T-helper 2 cell (primary cell): ENCODE data around the gene SMCO2.
A peak's percentile ranks its signal among the peaks of the same experiment; 100 is the strongest.

Experiments
- DNase-seq, 5 experiments: peaks; one replicate each; pipeline versions ENCODE4 v3.0.0 to v3.0.0-alpha.2; 2012 to 2022

SMCO2 gene

DNA sequence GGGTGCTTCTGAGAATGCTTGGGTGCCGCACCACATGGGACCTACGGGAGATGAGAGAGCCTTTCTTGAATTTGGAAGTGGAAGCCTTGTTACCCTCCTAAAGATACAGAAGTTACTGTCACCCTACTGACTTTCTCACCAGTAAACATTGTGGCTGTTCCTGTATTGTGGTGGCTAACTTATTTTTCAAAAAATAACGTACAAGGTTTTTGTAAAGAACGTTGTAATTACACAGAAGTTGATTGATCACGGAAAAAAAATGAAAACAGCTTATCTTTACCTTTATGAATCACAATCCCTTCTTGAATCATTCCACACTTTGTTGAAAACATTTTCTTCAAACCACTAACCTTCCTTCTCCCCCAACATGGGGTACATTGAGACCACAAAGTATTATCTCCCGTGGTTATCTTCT is 55.5 kb downstream of the SMCO2 start:
- peak in 1 of 5 experiments; percentile 93 for DNase-seq

DNA sequence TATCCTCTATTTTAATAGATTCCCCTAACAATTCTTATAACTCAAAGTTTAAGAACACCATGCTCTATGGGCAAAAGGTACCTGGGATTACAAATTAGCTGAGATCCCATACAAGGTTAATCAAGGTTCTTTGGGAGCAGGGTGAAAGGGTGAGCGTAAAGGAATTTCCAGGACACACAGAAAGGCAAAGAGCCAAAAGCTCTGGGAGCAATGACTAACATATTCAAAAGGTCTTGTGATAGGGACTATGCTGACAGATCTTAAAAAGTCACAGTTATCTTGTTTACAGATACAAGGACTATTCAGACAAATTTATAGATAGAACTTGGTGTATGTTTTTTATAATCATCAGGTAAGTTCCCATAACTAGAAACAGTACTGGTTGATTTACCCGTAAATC is 58.0 kb downstream of the SMCO2 start:
- no peak for DNase-seq

DNA sequence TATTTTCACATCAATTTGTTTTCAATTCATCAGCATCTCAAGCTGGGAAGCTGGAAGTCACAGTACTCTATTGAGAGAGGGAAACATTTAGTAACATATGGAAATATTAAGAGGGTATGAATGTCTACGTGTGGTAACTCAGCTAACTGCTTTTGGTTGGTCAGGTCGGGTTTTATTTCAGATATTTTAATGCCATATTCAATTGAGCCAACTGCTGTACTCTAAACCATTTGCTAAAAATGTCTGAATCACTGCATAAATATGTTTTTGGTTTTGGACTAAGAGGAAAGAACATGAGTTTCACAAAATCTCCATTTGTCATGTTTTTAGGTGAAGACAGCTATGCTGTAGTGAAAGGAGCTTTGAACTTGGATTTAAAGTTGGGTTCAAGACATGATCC is 58.6 kb downstream of the SMCO2 start:
- DNase-seq: no peak

DNA sequence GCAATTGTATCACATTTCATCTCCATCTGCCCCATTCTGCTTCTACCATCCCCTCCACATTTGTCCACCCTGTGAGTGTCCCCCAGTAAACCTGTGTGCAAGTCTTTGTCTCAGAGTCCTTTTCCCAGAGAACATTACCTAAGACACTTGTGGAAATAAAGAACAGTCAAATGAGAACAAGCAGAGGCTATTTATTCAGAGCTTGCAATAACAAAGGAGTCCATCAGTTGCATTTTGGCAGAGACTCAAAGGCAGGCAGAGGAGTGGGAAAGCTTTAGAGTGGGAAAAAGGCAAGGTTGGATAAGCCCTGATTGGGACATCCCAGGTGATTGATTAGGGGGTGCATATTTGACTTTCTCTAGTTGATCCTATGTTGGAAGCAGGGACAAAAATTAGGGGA is 59.2 kb downstream of the SMCO2 start:
- no peak for DNase-seq

DNA sequence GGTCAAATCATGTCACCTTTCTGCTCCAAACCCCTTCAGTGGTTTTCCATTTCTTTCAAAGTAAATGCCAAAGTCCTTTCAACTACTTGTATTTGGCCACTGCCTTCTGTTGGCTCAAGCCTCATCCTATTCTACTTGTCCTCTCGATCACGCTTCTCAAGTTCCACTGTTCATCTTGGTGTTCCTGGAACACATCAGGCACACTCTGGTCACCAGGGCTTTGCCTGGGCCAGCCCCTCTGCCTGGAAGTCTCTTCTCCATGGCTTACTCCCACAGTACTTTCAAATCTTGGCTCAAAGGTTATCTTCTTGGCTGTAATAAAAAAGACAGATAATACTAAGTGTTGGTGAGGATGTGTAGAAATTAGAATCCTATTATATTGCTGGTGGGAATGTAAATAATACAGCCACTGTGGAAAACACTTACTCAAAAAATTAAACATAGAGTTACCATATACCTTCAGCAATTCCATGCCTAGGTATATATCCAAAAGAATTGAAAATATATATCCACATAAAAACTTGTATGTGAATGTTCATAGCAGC is 60.2 kb downstream of the SMCO2 start:
- no peak for DNase-seq

DNA sequence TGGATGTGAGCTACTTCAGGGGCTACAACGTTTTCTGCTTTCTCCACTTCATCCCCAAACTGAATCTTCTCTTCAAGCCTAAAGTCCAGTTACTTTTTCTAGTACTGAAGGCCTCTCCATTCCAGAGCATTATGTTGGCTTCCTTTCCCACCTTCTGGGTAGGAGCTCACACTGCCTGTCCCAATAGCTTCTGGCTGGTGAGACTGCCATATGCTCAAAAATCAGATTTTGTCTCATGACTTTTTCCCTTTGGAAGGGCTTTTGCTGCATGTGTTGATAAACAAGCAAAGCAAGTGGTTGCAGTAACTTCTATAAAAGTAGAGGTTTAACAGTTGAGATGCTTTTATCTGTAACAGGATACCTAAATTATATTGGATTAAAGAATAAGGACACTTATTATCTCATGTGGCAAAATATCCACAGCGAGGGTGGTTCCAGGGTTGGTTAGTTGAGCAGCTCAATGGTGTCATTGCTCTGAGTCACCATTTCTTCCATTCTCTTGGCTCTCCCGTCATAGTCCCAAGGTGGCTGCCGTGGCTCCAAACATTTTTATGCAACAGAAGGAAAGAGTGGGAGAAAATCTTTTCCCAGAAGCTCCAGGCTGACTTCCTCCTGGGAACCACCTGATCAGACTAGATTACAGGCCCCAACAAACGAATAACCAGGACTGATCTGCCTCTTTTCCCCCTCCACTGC is 62.3 kb downstream of the SMCO2 start:
- DNase-seq: no peak

DNA sequence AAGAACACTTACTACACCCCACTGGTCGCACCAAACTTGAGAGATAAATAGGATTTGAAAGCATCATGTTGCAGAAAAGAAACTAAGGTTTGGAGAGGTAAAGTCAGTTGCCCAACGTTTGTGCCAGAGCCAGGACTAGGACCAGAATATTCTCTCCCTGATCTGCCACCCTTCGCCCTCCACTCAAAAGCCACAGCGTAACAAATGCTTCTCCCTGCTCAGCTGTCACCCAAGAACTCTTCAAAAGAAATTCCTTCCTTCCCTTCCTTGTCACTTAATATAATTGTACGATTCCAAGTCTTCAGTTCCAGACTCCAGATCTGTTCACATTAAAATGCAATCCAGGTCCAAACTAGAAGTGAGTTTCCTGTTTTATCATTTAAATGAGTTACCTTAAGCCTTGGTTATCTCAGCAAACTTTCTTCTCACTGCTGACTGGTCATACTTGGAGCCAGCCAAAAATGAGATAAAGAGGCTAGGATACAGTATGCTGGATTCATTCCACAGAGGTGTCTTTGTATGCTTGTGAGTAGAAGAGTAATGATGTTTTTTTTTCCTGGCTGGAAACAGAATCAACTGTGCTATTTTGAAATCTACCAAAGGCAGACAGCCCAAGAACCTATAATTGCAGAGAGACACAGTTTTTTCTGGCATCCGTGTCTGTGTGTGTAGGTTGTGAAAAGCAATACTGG is 64.6 kb downstream of the SMCO2 start:
- DNase-seq: no peak

DNA sequence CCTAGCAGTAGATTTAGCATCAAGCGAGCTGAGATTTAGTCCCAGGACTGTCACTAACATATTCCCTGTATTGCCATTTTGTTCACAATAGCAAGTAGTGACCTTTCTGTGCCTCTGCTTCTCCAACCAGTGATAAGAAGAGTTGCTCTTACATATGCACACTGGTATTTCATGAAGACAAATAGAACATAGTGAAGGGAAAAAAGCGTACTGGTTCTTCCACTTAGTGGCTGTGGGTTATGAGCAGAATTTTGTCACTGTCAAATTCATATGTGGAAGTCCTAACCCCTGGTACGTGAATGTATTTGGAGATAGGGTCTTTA is 65.1 kb downstream of the SMCO2 start:
- no peak for DNase-seq

DNA sequence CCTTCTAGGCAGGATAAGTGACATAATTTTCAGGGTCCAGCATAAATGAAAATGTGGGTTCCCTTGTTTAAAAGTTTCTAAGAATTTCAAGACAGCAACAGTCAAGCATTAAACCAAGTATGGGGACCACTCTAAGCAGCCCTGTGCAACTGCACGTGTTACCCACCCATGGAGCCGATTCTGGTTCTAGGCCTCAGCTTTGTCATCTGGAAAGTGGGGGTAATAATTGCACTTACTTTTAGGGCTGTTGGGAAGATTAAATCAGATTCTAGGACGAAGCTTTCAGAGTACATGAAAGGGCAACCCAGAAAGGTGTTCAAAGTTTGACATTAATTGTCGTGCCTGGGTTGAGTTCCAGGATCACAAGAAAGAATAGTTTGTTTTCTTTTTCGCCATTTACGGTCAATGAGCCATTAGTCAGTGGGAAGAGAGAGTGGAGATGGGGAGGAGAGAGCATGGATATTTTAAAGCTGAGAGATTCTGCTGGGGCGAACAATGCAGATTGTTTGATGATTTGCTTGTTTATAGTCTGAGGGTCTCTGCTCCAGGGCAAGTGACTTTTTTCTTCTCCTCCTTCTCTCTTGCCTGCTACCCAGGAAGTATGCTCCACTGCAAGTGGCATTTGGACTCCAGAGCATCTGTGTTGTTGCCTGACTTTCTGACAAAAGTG is 66.8 kb downstream of the SMCO2 start:
- DNase-seq: no peak

DNA sequence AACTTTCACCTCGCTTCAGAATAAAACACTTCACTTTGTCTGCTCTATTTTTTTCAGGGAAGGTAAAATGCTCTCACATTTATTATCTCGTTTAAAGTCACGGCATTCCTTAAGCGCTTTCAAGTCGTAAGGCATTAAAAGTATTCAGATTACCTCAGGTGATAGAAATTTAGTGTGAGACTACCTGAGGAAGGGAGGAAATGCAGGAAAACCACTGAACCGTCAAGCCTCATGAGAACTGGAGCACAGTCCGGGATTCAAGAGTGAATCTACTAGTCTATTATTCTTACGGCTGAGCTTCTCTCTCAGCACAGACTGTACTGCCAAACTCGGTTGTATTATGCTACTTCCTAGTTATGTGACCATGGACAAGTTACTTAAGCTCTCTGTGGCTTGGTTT is 69.1 kb downstream of the SMCO2 start:
- DNase-seq: no peak

DNA sequence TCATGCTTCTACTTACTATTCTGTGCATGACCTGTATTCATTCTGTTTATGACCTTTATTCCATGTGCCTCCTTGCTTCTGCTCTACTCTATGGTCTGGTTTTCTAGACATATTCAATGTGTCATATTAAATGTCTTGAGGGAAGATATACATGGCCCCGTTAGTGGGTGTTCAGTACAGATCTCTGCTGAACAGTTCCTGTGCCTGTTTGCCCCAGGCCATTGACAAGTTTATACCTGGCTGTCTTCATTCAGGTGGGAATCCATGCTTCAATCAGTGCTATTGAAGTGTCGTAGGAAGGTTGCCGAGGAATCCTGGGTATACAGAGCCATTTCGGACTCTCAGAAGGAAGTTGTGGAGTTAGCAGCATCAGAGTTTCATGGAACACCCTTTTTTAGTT is 70.1 kb downstream of the SMCO2 start:
- no peak for DNase-seq

DNA sequence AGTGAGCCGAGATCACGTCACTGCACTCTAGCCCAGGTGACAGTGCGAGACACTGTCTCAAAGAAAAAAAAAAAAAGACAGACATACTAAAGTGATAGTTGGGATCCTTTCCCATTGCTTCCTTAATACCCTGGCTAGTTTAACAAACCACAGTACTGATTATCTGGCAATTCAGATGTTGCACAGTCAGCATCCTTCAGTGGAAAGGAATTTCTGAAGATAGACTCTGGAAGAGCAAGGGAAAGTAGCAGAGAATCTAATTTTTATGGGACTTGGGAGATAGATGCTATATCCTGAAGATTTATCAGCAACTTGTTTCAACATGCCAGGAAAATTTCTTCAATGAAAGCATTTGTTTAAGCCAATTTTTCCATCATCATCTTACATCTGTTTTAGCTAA is 71.0 kb downstream of the SMCO2 start:
- no peak for DNase-seq

DNA sequence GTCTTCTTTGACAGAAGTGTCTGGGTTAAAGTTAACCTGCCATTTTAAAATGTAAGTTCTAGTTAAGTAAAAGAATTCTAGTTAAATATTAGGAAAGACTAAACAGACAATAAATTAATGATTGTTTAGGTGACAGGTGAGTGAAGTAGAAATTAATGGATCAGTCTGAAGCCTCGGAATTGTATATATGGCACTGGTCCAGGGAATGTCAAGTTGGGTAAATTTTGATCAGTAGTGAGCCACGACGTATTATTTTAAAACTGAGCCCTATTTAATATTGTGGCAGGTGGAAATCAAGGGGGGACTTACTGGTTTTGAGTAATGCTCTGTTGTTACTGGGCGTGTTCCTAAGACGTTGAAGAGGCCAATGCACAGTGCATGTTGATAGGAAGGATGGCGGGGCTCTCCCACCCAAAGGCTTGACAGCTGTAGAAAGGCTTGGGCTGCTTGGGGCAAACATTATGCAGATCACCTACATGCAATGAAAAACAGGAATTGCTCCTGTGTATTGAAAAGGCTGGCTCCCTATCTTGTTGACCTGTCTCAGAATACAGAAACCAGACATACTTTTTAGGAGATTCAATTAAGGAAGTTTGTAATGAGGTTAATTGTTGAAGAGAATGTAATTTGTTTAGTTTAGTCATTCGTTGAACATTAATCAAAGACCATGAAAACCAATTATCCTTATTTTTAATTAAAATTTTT is 71.6 kb downstream of the SMCO2 start:
- no peak for DNase-seq

DNA sequence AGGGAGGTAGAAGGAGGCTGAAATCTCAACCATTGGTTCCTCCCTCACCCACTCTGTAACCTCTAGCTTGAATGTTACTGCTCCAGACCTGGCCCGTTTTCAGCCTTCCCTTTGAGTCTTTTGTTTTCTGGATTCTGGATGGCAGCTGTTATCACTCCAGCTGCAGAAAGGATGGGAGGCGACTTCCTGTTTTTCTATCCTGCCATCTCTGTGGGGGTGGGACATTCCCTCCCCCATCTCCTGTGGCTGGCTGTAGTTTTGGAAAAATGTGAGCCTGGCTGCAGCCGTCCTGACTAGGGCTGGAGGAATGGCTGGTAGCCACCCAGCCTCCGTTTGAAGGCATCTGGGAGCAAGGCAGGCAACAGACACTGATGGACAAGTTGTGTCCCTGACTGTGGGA is 74.5 kb downstream of the SMCO2 start:
- DNase-seq: no peak

DNA sequence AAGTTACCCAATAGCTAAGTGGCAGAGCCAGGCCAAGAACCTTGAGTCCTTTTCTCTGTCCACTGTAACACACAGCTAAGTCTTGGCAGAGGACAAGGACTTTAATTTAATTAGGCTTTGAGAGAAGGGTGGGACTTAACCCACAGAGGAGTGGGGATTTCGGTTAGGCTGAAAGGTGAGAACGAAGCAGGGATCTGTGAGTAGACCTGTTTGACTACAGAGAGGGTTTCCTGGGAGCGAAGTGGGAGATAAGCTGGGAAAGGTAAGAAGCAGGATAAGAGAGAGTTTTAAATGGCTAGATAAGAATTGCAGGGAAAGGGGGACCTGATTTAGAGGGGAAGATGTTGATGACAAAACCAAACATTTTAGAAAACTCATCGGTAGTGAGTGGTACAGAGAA is 75.4 kb downstream of the SMCO2 start:
- no peak for DNase-seq

DNA sequence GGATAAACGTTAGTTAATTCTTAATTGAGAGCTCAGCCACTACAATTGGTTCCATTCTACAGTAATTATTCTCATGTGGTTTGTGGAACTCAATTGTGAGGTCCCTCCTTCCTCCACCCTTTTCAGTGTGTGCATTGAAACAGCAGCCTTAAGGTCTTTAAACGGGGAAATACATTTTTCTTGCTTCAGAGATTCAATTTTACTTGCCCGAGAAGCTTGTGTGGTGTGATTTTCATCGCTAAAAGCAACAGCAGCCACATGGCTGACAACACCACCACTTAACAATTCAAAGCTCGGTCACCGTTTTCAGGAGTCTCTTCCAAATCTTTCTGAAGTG is 76.7 kb downstream of the SMCO2 start:
- peak in 1 of 5 experiments; percentile 59 for DNase-seq

DNA sequence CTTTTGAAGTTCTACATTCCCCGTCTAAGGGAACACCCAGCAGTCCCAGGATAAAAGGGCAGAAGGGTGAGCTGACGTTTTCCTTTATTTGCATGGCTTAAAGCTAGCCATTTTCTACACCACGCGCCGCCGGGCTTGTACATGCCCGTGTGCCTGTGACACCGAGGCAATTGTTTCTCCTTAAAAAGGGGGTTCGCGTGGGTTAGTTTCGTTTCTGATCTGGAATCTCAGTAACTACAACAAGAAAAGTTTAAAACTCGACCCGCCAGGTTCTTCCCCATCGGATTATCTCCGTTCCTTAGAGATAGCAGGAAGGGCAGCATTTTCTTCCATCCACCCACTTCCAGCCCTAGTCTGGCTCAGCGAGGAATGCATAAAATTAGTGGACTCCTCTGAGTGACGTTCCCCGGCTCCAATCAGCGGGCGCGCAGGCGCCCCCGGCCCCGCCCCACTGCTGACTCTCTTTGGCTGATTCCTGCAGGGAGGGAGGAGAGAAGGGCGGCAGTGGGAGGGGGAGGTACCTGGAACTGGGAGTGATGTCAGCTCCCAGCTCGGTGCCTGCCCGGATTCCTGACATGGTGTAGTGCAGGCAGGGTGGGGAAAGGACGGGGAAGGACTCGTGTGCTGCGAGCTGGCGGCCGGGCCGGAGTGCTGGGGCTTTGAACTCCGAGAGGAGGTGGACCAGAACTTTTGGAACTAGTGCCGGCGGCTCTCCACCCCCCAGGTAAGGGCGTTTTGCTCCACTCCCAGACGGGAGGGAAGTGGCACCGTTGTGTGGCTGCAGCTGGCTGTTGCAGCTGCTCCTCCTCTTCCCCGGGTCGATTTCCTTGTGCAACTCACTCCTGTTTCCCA is 77.3 kb downstream of the SMCO2 start, which contains the start of gene PPFIBP1:
Gene PPFIBP1 (plus strand): TSS at position 565 of the 852 bp plus-strand sequence. CDS start 109,191 bp downstream, outside the sequence.
- DNase-seq: peak; percentile 79 to 99 (median 95)

DNA sequence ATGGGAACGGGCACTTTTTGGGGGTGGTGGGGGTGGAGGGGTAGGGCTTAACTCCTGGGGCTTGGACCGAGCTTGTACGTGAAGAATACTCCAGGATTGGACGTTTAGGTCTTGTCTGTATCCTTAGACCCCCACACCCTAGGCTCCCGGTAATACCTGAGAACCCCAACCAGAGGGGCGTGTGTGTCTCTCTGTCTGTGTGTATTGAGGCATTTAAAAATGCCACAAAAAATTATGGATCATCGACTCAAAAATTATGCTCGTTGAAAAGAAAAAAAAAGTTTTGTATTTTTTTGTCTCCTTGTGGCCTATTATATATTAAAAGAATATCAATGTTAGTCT is 77.9 kb downstream of the SMCO2 start:
- DNase-seq: no peak

DNA sequence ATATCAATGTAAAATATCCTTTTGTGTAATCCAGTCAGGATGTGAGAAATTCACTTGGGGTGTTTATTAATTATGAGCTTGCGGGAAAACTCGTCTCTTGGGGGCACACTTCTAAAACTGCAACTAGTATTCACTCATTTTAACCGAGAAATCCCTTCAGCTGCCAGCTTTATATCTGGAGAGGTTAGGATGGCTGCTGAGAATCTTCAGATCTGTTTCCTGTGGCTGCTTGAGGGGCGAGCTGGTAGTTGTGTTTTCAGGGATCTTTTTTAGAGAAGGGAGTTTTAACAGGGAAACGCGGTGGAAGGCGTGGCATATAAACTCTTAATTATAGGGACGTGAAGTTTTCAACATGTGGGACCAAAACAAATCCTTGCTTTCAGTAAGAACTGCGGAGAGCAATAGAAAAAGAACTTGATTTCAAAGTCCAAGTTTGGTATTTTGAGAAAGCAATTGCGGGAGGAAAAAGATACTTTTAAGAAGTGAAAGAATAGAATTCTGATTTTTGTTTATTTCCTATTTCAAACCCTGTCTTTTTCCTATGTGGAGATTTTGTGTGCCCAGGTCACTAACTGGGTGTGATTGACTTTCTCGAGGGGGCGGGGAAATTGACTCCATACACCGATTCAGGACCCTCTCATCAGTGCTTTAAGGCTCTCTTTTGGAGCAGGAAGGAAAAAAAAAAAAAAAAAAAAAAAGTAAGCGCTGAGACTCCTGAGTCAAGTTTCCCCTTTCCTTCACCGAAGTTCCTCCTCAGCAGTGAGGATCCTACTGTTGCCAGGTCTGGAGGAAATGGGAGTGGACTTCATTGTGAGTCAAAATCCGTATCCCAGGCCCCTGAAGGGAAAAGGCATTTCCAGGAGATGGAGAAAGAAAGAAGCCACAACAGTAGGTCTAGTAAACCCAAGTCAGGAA is 78.6 kb downstream of the SMCO2 start:
- DNase-seq: no peak

DNA sequence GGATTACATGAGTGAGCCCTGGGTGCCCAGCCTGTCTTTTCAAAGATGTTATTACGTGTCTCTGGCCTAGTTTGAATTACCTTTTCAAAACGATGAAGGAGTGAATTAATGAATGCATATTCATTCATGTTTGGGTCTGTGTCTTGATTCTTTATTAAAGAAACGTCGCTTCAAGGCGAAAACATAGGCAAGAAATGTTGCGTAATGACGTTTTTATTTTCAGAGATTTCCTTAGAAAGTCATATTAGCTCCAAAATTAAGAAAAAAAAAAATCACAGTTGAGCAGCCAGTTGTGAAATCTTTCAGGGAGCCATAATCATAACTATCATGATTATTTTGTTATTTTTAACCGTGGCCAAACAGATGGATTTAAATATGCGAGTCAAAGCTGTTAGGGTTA is 81.0 kb downstream of the SMCO2 start:
- no peak for DNase-seq

DNA sequence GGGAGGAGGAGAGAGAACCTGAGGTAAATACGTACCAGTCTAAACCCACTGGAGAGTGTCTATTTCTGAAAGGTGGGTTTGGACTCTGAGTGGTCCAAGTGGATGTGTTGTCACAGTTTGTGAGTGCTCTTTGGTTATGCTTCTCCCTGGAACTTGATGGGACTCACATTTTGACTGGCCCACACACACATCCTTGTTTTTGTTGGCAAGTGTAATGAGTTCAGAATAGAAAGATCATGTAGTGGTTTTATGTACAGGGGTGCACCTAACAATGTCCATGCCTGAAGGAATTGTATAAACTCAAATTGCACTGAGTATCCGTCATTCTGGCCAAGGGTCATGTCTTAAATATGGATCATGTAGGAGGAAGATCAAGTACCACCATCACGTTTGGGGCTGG is 82.3 kb downstream of the SMCO2 start:
- no peak for DNase-seq
